HEK293 (cell line): Measurements from ENCODE around the gene COX20.

Experiments
- CTCF ChIP-seq: fragments of 450-650 bp; formaldehyde crosslinking; IDR thresholded peaks from 2 replicates; pipeline ENCODE4 v1.5.1; 2016; ENCODE audit warnings: missing biosample characterization, missing genetic modification characterization
- ZBTB1 ChIP-seq: fragments of 450-650 bp; formaldehyde crosslinking; IDR thresholded peaks from 2 replicates; pipeline ENCODE4 v1.5.1; 2016; ENCODE audit warnings: missing biosample characterization, missing genetic modification characterization
- ZFP3 ChIP-seq: fragments of 450-650 bp; formaldehyde crosslinking; IDR thresholded peaks from 2 replicates; pipeline ENCODE4 v1.5.1; 2016; ENCODE audit warnings: low read depth, missing biosample characterization, missing genetic modification characterization
- ZNF138 ChIP-seq: fragments of 450-650 bp; formaldehyde crosslinking; IDR thresholded peaks from 2 replicates; pipeline ENCODE4 v1.5.1; 2016; ENCODE audit warnings: missing biosample characterization, missing genetic modification characterization, borderline replicate concordance
- ZNF26 ChIP-seq: fragments of 450-650 bp; formaldehyde crosslinking; IDR thresholded peaks from 2 replicates; pipeline ENCODE4 v1.5.1; 2016; ENCODE audit warnings: missing biosample characterization, missing genetic modification characterization
- ZNF292 ChIP-seq: fragments of 450-650 bp; formaldehyde crosslinking; IDR thresholded peaks from 2 replicates; pipeline ENCODE4 v1.5.1; 2016; ENCODE audit warnings: low read depth, missing biosample characterization, missing genetic modification characterization, borderline replicate concordance
- ZNF362 ChIP-seq: fragments of 450-650 bp; formaldehyde crosslinking; IDR thresholded peaks from 2 replicates; pipeline ENCODE4 v1.5.1; 2016; ENCODE audit warnings: missing biosample characterization, missing genetic modification characterization
- ZNF776 ChIP-seq: fragments of 450-650 bp; formaldehyde crosslinking; IDR thresholded peaks from 2 replicates; pipeline ENCODE4 v1.5.0; 2017; ENCODE audit warnings: missing biosample characterization, missing genetic modification characterization, borderline replicate concordance
- ZXDB ChIP-seq: fragments of 450-650 bp; formaldehyde crosslinking; IDR thresholded peaks from 2 replicates; pipeline ENCODE4 v1.5.1; 2016; ENCODE audit warnings: missing biosample characterization, missing genetic modification characterization

- TF ChIP-seq ZBTB1 (tag by site-specific recombination) (no peak), ZFP3 (tag by site-specific recombination) (no peak), CTCF (tag by site-specific recombination) (no peak), ZNF138 (no peak), ZNF362 (tag by site-specific recombination) (no peak), ZNF292 (tag by site-specific recombination) (no peak), ZNF26 (tag by site-specific recombination) (no peak), ZNF776 (tag by site-specific recombination) (no peak), ZXDB (tag by site-specific recombination) (no peak)
These were observed 25.2 kb upstream of the COX20 start for GRCh38 chr1:244810221-244810620.
